Lower leg skin (tissue), 3 donors: Measurements from ENCODE around the gene MIA2.

Source experiments
- CTCF ChIP-seq, 3 donors: fragments of 450-650 bp; IDR thresholded peaks; one replicate each; pipeline ENCODE4 v1.5.1; 2016; ENCODE audit warnings: antibody characterized with exemption in 3 of 3, mild to moderate bottlenecking in 3 of 3, moderate library complexity in 2 of 3
- POLR2A ChIP-seq, 2 donors: fragments of 450-650 bp; IDR thresholded peaks; one replicate each; pipeline ENCODE4 v1.6.1; 2016 to 2017; ENCODE audit warnings: antibody characterized with exemption in 2 of 2, mild to moderate bottlenecking in 1 of 2, moderate library complexity in 1 of 2

DNA sequence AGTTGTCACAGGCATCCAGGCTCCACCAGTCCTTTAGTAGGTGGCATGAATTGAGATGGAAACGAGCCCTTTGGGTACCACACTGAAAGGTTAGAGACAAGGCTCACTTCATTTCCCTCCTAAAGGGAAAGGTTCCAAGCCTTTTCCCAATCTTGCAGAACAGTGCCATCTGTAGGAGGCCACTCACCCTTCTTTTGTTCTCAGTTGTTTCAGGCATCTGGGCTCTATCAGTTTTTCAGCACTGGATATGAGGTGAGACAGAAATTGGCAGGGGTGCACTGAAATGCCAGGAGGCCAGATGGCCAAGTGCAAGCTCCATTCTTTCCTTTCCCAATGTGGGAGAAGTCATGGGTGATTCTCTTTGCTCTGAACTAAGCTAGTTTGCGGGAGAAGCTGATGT lies 183.3 kb downstream of the MIA2 start:
- no peak for TF ChIP-seq CTCF (IDR thresholded peaks at IDR 0.05)
- no peak for TF ChIP-seq POLR2A (IDR thresholded peaks at IDR 0.05)
